Astrocyte of the cerebellum (primary cell): ENCODE results near the gene ATP1A1.

Experiments
- DNase-seq: peaks from one replicate; pipeline ENCODE4 v3.0.0-alpha.2; 2011; ENCODE audit warnings: low read depth
- H3K4me3 ChIP-seq: 2 replicates; pipeline ENCODE4 v1.5.1; 2011; ENCODE audit warnings: mild to moderate bottlenecking, low read depth, low read length, moderate library complexity
- in situ Hi-C: cut with HindIII; loops from 2 replicates; pipeline ENCODE4 v1.10.0; 2017; ENCODE audit warnings: low sequenced_read_pairs
- TF ChIP-seq, protein P1 (sequence below): IDR thresholded peaks from 2 replicates; pipeline ENCODE4 v1.5.1; 2012; ENCODE audit warnings: low read length, low read depth, moderate library complexity, mild to moderate bottlenecking; ENCODE audit errors: missing control alignments

ATP1A1 gene

GRCh38 chr1:116397728-116398127 is 24.7 kb downstream of the ATP1A1 start:
- DNase-seq: no peak
- TF ChIP-seq, protein P1, sequence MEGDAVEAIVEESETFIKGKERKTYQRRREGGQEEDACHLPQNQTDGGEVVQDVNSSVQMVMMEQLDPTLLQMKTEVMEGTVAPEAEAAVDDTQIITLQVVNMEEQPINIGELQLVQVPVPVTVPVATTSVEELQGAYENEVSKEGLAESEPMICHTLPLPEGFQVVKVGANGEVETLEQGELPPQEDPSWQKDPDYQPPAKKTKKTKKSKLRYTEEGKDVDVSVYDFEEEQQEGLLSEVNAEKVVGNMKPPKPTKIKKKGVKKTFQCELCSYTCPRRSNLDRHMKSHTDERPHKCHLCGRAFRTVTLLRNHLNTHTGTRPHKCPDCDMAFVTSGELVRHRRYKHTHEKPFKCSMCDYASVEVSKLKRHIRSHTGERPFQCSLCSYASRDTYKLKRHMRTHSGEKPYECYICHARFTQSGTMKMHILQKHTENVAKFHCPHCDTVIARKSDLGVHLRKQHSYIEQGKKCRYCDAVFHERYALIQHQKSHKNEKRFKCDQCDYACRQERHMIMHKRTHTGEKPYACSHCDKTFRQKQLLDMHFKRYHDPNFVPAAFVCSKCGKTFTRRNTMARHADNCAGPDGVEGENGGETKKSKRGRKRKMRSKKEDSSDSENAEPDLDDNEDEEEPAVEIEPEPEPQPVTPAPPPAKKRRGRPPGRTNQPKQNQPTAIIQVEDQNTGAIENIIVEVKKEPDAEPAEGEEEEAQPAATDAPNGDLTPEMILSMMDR: no peak
- in situ Hi-C loops: no loop called here
- H3K4me3 ChIP-seq: no peak overlapping the region

DNA sequence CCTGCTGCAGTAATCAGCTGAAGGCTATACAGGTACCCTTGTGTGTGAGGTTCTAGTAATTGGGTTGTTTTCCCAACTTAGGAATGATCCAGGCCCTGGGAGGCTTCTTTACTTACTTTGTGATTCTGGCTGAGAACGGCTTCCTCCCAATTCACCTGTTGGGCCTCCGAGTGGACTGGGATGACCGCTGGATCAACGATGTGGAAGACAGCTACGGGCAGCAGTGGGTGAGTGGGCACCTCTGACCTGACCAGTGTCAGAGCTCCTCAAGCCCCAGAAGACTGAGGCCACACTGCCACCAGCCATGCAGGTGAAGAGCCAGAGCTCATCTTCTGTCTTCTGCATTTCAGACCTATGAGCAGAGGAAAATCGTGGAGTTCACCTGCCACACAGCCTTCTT is 27.7 kb downstream of the ATP1A1 start:
- in situ Hi-C loops: no loop called here
- no peak overlapping the region for H3K4me3 ChIP-seq
- TF ChIP-seq, protein P1: no peak
- no peak for DNase-seq

DNA sequence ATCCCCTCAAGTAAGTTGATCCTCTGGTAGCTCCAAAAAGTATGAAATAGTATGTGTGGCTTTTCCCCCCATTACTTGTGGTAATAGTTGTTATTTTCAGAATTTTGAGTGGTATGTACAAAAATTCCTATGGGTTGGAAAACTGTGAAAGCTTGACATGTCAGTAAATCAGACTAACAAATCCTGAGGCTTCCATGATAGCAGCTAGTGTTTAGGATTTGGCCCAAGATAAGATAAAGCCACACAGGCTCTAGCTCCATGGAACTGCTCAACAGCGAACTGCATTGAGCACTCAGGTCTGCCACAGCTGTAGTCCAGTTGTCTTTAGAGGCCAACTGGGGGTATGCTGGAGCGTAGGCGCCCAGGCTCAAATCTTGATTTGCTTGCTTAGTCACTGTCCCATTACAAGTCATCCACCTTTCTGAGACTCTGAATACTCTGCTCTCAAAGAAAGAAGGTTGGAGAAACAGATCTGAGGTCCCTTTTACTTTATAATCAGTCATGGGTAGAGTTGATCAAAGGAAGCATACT is 28.7 kb downstream of the ATP1A1 start:
- in situ Hi-C loops: no loop called here
- no peak for DNase-seq
- TF ChIP-seq, protein P1: no peak
- no peak overlapping the region for H3K4me3 ChIP-seq

- TF ChIP-seq, protein P1: no peak
- in situ Hi-C loops: no loop called here
- DNase-seq: no peak
- H3K4me3 ChIP-seq: no peak overlapping the region
Measured at GRCh38 chr1:116402333-116402732, 29.3 kb downstream of the ATP1A1 start.

DNA sequence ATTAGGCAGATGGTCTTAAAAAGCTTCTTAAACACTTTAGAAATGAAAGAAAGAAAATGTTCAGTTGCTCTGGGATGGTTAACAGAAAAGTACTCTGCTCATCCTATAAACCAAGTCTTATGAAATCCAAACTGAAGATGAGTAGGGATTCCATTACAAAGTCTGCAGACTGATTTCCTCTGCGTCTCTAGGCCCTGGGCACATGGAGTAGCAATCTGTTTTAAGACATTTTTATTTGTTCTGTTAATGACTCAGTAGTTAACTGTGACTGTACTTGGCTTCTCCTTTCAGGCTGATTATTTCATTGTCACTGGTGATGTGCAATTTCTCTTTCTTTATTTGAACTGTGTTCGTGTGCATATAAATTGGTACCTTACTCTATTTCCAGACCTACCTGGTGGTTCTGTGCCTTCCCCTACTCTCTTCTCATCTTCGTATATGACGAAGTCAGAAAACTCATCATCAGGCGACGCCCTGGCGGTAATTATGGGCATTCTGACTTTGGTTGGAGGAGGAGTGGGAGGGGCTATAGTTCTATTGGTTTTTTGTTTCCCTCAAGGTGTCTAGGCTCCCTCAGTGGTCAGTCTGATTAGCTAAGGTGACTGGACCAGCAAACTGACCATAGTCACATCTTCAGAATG is 30.6 kb downstream of the ATP1A1 start:
- no peak for DNase-seq
- in situ Hi-C loops: no loop called here
- H3K4me3 ChIP-seq: no peak overlapping the region
- TF ChIP-seq, protein P1: no peak

DNA sequence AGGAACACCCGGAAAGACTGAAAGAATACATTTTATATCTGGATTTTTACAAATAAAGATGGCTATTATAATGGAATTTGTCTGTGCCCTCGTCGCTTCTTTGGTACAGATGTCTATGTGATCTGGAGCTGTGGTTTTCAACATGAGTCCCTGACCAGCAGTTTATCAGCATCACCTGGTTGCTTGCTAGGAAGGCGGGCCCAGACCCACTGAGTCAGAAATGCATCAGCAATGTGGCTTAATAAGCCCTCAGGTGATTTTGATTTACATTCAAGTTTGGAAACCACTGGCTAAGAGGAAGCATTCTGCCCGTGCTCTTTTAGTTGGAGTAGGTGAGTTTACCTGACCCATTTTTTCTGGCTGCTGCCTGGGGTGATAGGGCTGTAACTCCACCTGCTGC is 31.7 kb downstream of the ATP1A1 start:
- TF ChIP-seq, protein P1: no peak
- DNase-seq: no peak
- in situ Hi-C loops: no loop called here
- no peak overlapping the region for H3K4me3 ChIP-seq
